KMS-11 (cell line): ENCODE results near the gene ATXN7L1.

Source experiments
- H2AFZ ChIP-seq: fragments of 200-600 bp; sonication (generic); 2 replicates; pipeline ENCODE4 v1.6.1; 2016; ENCODE audit warnings: antibody characterized with exemption, mixed run types, low read depth
- H3K27ac ChIP-seq: fragments of 200-600 bp; sonication (generic); 2 replicates; pipeline ENCODE4 v1.6.1; 2016; ENCODE audit warnings: mild to moderate bottlenecking, mixed run types
- H3K27me3 ChIP-seq: fragments of 200-600 bp; sonication (generic); 2 replicates; pipeline ENCODE4 v1.6.1; 2017; ENCODE audit warnings: mild to moderate bottlenecking, low read depth, mixed run types, moderate library complexity; ENCODE audit not compliant: insufficient read depth
- H3K36me3 ChIP-seq: fragments of 200-600 bp; sonication (generic); 2 replicates; pipeline ENCODE4 v1.6.1; 2017; ENCODE audit warnings: mild to moderate bottlenecking, mixed run types; ENCODE audit not compliant: insufficient read depth
- H3K4me1 ChIP-seq: fragments of 200-600 bp; sonication (generic); 2 replicates; pipeline ENCODE4 v1.6.1; 2016; ENCODE audit warnings: mild to moderate bottlenecking, low read depth, mixed run types; ENCODE audit not compliant: poor library complexity, severe bottlenecking
- H3K4me2 ChIP-seq: fragments of 200-600 bp; sonication (generic); 2 replicates; pipeline ENCODE4 v1.7.0; 2016; ENCODE audit warnings: mild to moderate bottlenecking, mixed run types
- H3K4me3 ChIP-seq: fragments of 200-600 bp; sonication (generic); IDR thresholded peaks from 2 replicates; pipeline ENCODE4 v1.6.1; 2017; ENCODE audit warnings: low read depth, low read length, mixed read lengths; ENCODE audit not compliant: insufficient read depth
- H3K79me2 ChIP-seq: fragments of 200-600 bp; sonication (generic); 2 replicates; pipeline ENCODE4 v1.6.1; 2016; ENCODE audit warnings: low read depth, mixed run types; ENCODE audit not compliant: insufficient read depth
- H3K9ac ChIP-seq: fragments of 200-600 bp; sonication (generic); 2 replicates; pipeline ENCODE4 v1.6.1; 2016; ENCODE audit warnings: mild to moderate bottlenecking, mixed run types
- H4K20me1 ChIP-seq: fragments of 200-600 bp; sonication (generic); 2 replicates; pipeline ENCODE4 v1.6.1; 2016; ENCODE audit warnings: mild to moderate bottlenecking, mixed run types; ENCODE audit not compliant: insufficient read depth
- CTCF ChIP-seq: fragments of 200-600 bp; sonication (generic); conservative IDR thresholded peaks from 2 replicates; pipeline ENCODE4 v1.6.1; 2017; ENCODE audit warnings: low read depth, mild to moderate bottlenecking, antibody characterized with exemption, low read length, moderate library complexity, mixed read lengths

ATXN7L1 gene

GRCh38 chr7:105635197-105635596 lies 241.2 kb downstream of the ATXN7L1 start:
- no peak for TF ChIP-seq CTCF

GRCh38 chr7:105625986-105626385 lies 250.4 kb downstream of the ATXN7L1 start:
- no peak for TF ChIP-seq CTCF
- no peak overlapping the region for H3K4me2 ChIP-seq
- H3K27ac ChIP-seq, result no peak overlapping the region
- H3K4me1 ChIP-seq, result no peaks in the 10 kb centered on the region
- H3K9ac ChIP-seq, result no peak overlapping the region
- H3K36me3 ChIP-seq, result no peaks in the 10 kb centered on the region
- H4K20me1 ChIP-seq, result no peaks in the 10 kb centered on the region
- no peak overlapping the region for H3K4me3 ChIP-seq
- no peaks in the 10 kb centered on the region for H3K27me3 ChIP-seq
- no peaks in the 10 kb centered on the region for H3K79me2 ChIP-seq
- no peak overlapping the region for H2AFZ ChIP-seq

More at GRCh38 chr7:105635197-105635596, 241.2 kb downstream of the ATXN7L1 start:
- H3K4me2 ChIP-seq, result no peak overlapping the region
- H3K27ac ChIP-seq, result no peak overlapping the region
- H4K20me1 ChIP-seq, result no peaks in the 10 kb centered on the region
- no peaks in the 10 kb centered on the region for H3K4me1 ChIP-seq
- H3K4me3 ChIP-seq, result no peak overlapping the region
- no peaks in the 10 kb centered on the region for H3K36me3 ChIP-seq
- no peak overlapping the region for H2AFZ ChIP-seq
- H3K27me3 ChIP-seq, result no peaks in the 10 kb centered on the region
- H3K9ac ChIP-seq, result no peak overlapping the region
- no peaks in the 10 kb centered on the region for H3K79me2 ChIP-seq

- Histone ChIP-seq H3K4me3 (no peak overlapping the region), H4K20me1 (no peaks in the 10 kb centered on the region), H3K36me3 (no peaks in the 10 kb centered on the region), H3K27me3 (no peaks in the 10 kb centered on the region), H2AFZ (no peak overlapping the region), H3K79me2 (no peaks in the 10 kb centered on the region), H3K9ac (no peak overlapping the region), H3K4me2 (no peak overlapping the region), H3K4me1 (no peaks in the 10 kb centered on the region), H3K27ac (no peak overlapping the region)
- no peak for TF ChIP-seq CTCF
Measured at GRCh38 chr7:105623906-105624305, 252.5 kb downstream of the ATXN7L1 start.

GRCh38 chr7:105623378-105623777 lies 253.0 kb downstream of the ATXN7L1 start:
- no peak overlapping the region for H3K4me2 ChIP-seq
- H3K9ac ChIP-seq, result no peak overlapping the region
- no peaks in the 10 kb centered on the region for H3K27me3 ChIP-seq
- H3K4me1 ChIP-seq, result no peaks in the 10 kb centered on the region
- H3K79me2 ChIP-seq, result no peaks in the 10 kb centered on the region
- no peaks in the 10 kb centered on the region for H3K36me3 ChIP-seq
- H3K4me3 ChIP-seq, result no peak overlapping the region
- H2AFZ ChIP-seq, result no peak overlapping the region
- TF ChIP-seq CTCF, result no peak
- no peak overlapping the region for H3K27ac ChIP-seq
- no peaks in the 10 kb centered on the region for H4K20me1 ChIP-seq
